Tibial nerve (tissue), 4 donors: ENCODE measurements around the gene RGS2. TPM values are rescaled to one million over a fixed set of nuclear protein-coding genes. Genes with fewer than 3 reads are reported as not detected.

Experiments
- DNase-seq, 2 donors: peaks; one replicate each; pipeline ENCODE4 v3.0.0-alpha.2; 2019; ENCODE audit warnings: low spot score in 2 of 2
- H3K27ac ChIP-seq, 4 donors: fragments of 200-600 bp; sonication (generic) in 3 of 4; one replicate each; pipeline ENCODE4 v1.5.1; 2017 to 2019; ENCODE audit warnings: mild to moderate bottlenecking in 1 of 4
- H3K27me3 ChIP-seq, 2 donors: fragments of 200-600 bp; sonication (generic) in 1 of 2; one replicate each; pipeline versions ENCODE4 v1.5.1 to v1.6.0; 2017 to 2019
- H3K36me3 ChIP-seq, 3 donors: fragments of 200-600 bp; sonication (generic); one replicate each; pipeline ENCODE4 v1.5.1; 2018 to 2019
- H3K4me1 ChIP-seq, 4 donors: fragments of 200-600 bp; sonication (generic) in 3 of 4; one replicate each; pipeline ENCODE4 v1.5.1; 2017 to 2019
- H3K4me3 ChIP-seq, 4 donors: fragments of 200-600 bp; sonication (generic) in 3 of 4; one replicate each; pipeline ENCODE4 v1.5.1; 2017 to 2019; ENCODE audit warnings: mild to moderate bottlenecking in 1 of 4, moderate library complexity in 1 of 4
- H3K9me3 ChIP-seq, 4 donors: fragments of 200-600 bp; sonication (generic) in 3 of 4; one replicate each; pipeline ENCODE4 v1.5.1; 2017 to 2019
- EP300 ChIP-seq, 2 donors: sonication (generic); formaldehyde crosslinking; IDR thresholded peaks; one replicate each; pipeline ENCODE4 v1.6.1; 2017; ENCODE audit warnings: antibody characterized with exemption in 2 of 2, mild to moderate bottlenecking in 1 of 2
- POLR2A ChIP-seq, 2 donors: fragments of 450-650 bp; IDR thresholded peaks; one replicate each; pipeline ENCODE4 v1.6.1; 2017; ENCODE audit warnings: antibody characterized with exemption in 2 of 2, mild to moderate bottlenecking in 2 of 2, moderate library complexity in 2 of 2
- WGBS, 2 donors: methylation state at CpG; one replicate each; pipeline ENCODE4 v1.1.5; 2018; 5-methylcytosine and 5-hydroxymethylcytosine counted together
- total RNA-seq, 4 donors: library from RNA; depleted of rRNA; stranded (reverse); fragments of >200 nt; gene quantifications; one replicate each; pipeline ENCODE4 v1.1.0, GENCODE V29; 2016
- TF ChIP-seq, protein P1 (sequence below), 5 experiments: fragments of 200-600 bp in 3 of 5; fragments of 450-650 bp in 2 of 5; sonication (generic) in 3 of 5; IDR thresholded peaks; one replicate each; pipeline ENCODE4 v1.5.1; 2016 to 2019; ENCODE audit warnings: antibody characterized with exemption in 5 of 5, mild to moderate bottlenecking in 3 of 5, moderate library complexity in 2 of 5

The RGS2 gene
- total RNA-seq, 4 donors from 2014 or later = 15.0 to 38.6 (median 31.1) TPM

DNA sequence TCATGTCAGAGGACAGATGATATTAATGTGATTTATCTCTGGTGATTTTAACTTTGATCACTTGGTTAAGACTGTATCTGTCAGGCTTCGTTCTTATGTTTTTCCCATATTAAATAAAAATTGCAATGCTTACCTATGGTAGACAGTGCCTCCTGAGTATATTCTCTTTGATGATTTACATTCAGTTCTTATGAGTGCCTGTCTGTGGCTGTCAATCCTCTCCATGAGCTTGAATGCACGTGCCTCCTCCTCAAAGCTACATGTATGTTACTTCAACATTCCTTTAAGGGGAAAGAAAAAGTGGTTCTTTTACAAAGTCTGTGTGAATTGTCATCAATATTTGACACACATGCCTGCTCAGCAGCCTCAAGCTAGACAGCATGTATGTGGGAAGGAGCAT is 44.2 kb upstream of the RGS2 start:
- Histone ChIP-seq H3K9me3 (no peaks in the 10 kb centered on the region), H3K4me3 (no peak overlapping the region), H3K36me3 (no peaks in the 10 kb centered on the region), H3K27ac (no peak overlapping the region), H3K4me1 (no peaks in the 10 kb centered on the region), H3K27me3 (no peaks in the 10 kb centered on the region)
- DNase-seq = no peak
- WGBS, 2 donors = 73 to 90% methylated on average over 2 of the region's 2 CpGs
- TF ChIP-seq POLR2A (IDR thresholded peaks at IDR 0.05) (no peak), EP300 (IDR thresholded peaks at IDR 0.05) (no peak)
- TF ChIP-seq, protein P1, sequence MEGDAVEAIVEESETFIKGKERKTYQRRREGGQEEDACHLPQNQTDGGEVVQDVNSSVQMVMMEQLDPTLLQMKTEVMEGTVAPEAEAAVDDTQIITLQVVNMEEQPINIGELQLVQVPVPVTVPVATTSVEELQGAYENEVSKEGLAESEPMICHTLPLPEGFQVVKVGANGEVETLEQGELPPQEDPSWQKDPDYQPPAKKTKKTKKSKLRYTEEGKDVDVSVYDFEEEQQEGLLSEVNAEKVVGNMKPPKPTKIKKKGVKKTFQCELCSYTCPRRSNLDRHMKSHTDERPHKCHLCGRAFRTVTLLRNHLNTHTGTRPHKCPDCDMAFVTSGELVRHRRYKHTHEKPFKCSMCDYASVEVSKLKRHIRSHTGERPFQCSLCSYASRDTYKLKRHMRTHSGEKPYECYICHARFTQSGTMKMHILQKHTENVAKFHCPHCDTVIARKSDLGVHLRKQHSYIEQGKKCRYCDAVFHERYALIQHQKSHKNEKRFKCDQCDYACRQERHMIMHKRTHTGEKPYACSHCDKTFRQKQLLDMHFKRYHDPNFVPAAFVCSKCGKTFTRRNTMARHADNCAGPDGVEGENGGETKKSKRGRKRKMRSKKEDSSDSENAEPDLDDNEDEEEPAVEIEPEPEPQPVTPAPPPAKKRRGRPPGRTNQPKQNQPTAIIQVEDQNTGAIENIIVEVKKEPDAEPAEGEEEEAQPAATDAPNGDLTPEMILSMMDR (IDR thresholded peaks at IDR 0.05) = no peak

DNA sequence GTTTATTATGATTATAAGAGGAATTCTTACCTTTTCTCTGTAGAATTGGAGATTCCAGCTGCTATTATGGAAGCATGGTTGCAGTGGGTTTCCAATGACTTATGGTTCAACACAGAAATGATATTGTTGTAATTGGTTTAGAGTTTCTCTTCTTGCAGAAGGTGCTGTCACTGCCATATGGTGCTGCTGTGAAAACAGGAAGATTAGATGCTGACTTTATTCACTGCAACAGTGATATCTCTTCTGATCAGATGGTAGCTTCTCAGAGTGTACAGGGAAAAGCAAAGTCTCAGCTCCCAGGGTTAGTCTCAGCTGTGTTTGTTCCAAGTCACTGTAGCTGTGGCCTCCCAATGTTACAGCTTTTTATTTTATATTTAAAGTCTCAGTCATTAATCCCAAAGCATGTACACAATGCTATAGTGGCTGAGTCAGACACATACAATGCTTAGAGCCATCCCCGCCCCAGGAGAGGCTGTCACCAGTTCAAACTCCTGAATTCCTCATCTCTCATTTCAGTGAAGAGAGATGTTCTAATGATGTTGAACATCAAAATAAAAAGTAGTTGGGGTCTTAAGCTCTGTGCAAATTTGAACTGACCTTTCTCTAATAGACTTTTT is 42.7 kb upstream of the RGS2 start:
- Histone ChIP-seq H3K27me3 (no peaks in the 10 kb centered on the region), H3K4me3 (no peak overlapping the region), H3K27ac (no peak overlapping the region), H3K36me3 (no peaks in the 10 kb centered on the region), H3K4me1 (no peaks in the 10 kb centered on the region), H3K9me3 (no peaks in the 10 kb centered on the region)
- TF ChIP-seq POLR2A (IDR thresholded peaks at IDR 0.05) (no peak), EP300 (IDR thresholded peaks at IDR 0.05) (no peak)
- TF ChIP-seq, protein P1 (IDR thresholded peaks at IDR 0.05) = no peak
- DNase-seq = no peak
- WGBS, 2 donors = 91 to 96% methylated on average over 1 of the region's 1 CpG

- H3K27me3 ChIP-seq = no peaks in the 10 kb centered on the region
- TF ChIP-seq POLR2A (IDR thresholded peaks at IDR 0.05) (no peak), EP300 (IDR thresholded peaks at IDR 0.05) (no peak)
- TF ChIP-seq, protein P1 (IDR thresholded peaks at IDR 0.05) = no peak
- H3K9me3 ChIP-seq = no peaks in the 10 kb centered on the region
- no peak overlapping the region for H3K27ac ChIP-seq
- H3K36me3 ChIP-seq = no peaks in the 10 kb centered on the region
- no peak overlapping the region for H3K4me3 ChIP-seq
- no peak for DNase-seq
- 72 to 78% methylated on average over 3 of the region's 3 CpGs for WGBS, 2 donors
- no peaks in the 10 kb centered on the region for H3K4me1 ChIP-seq
Observed at GRCh38 chr1:192766876-192767275, 42.0 kb upstream of the RGS2 start.

DNA sequence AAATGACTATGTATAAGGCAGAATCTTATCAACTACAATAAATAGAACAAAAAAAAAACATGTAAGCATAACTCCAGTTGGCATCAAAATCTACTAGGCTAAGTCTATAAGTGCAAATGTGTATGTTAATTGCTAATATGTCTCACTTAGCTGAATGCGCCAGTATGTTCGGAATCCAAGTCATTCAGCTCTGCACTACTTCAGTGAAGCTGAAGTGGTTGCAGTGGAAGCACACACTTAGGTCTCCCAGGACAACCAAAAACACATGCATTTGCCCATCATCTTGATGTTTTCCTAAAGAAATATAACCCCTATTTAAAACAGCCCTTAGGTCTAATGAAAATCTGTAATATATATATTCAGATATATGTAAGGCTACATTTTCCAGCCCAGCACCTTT is 41.0 kb upstream of the RGS2 start:
- no peak overlapping the region for H3K4me3 ChIP-seq
- no peak overlapping the region for H3K27ac ChIP-seq
- no peak for TF ChIP-seq EP300 (IDR thresholded peaks at IDR 0.05)
- TF ChIP-seq, protein P1 (IDR thresholded peaks at IDR 0.05) = no peak
- no peak for TF ChIP-seq POLR2A (IDR thresholded peaks at IDR 0.05)
- no peaks in the 10 kb centered on the region for H3K27me3 ChIP-seq
- DNase-seq = no peak
- H3K36me3 ChIP-seq = no peaks in the 10 kb centered on the region
- H3K9me3 ChIP-seq = no peaks in the 10 kb centered on the region
- H3K4me1 ChIP-seq = no peaks in the 10 kb centered on the region
- 91 to 94% methylated on average over 2 of the region's 2 CpGs for WGBS, 2 donors

GRCh38 chr1:192768463-192768862 is 40.4 kb upstream of the RGS2 start:
- H3K9me3 ChIP-seq = no peaks in the 10 kb centered on the region
- H3K36me3 ChIP-seq = no peaks in the 10 kb centered on the region
- no peaks in the 10 kb centered on the region for H3K4me1 ChIP-seq
- no peak overlapping the region for H3K4me3 ChIP-seq
- no peak for TF ChIP-seq EP300 (IDR thresholded peaks at IDR 0.05)
- no peak overlapping the region for H3K27ac ChIP-seq
- DNase-seq = no peak
- H3K27me3 ChIP-seq = no peaks in the 10 kb centered on the region

DNA sequence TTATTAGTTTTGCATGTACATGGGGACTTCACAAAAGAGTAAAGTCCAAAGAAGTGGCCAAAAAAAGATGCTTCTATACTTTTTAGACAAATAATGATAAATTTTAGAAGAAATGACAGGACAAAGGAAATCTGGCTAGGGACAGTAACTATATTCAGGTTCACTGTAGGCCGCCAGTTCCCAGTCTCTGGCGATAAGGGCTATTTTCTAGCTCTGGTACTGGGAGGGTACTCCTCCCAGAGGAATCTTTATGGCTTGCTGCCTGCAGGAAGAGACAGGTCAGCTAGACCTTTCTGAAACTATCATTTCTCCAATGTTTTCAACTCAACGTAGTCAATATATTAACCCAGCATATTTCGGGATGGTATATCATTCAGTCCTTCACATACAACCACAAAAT is 37.5 kb upstream of the RGS2 start:
- Histone ChIP-seq H3K36me3 (no peaks in the 10 kb centered on the region), H3K4me1 (no peaks in the 10 kb centered on the region), H3K9me3 (no peaks in the 10 kb centered on the region), H3K27ac (no peak overlapping the region), H3K27me3 (no peaks in the 10 kb centered on the region), H3K4me3 (no peak overlapping the region)
- WGBS, 2 donors = 89 to 91% methylated on average over 4 of the region's 4 CpGs
- DNase-seq = no peak
- TF ChIP-seq POLR2A (IDR thresholded peaks at IDR 0.05) = no peak
- TF ChIP-seq, protein P1 (IDR thresholded peaks at IDR 0.05) = no peak
- no peak for TF ChIP-seq EP300 (IDR thresholded peaks at IDR 0.05)
